Measurements from ENCODE around the gene HECA.

DNA sequence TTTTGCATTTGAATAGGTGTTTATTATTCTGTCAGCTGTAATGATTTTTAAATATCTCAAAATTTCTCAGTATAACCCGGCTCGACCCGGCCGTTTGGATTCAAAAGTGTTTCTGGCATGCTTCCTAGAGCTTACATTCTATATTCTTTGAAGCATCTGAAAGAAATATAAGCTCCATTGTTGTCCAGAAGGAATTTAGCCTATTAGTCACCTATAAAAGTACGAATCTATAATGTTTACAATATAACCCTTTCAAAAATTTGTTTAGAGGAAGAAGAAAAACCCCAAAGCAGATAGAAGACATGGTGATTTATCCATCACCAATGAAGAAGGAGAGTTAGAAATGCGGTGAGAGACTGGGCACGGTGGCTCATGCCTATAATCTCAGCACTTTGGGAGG is 22.3 kb upstream of the HECA start:
- no peak for TF ChIP-seq GATA3 (IDR thresholded peaks at IDR 0.05; ENCODE audit: low read depth, low read length)
- no peak for TF ChIP-seq GATA2 (IDR thresholded peaks at IDR 0.05; ENCODE audit: low read depth, low read length)

All from SH-SY5Y (cell line).